Activated B cell treated with CpG ODN at 0.5 μM for 24 hours (primary cell): Measurements from ENCODE around the gene RNF151. TPM values are rescaled to one million over a fixed set of nuclear protein-coding genes. Genes with fewer than 3 reads are reported as not detected.
A peak's percentile ranks its signal among the peaks of the same experiment; 100 is the strongest.
"Not testable (repeated sequence)": the region's sequence is repeated elsewhere in the genome, so short reads cannot be mapped to it uniquely, and the experiment has no call there.

Experiments
- ATAC-seq: fragments of 200-7000 bp; cut with Tn5 transposase; one replicate; pipeline ENCODE4 v1.10.0; 2021; ENCODE audit warnings: low read depth, mild to moderate bottlenecking, moderate library complexity
- CTCF ChIA-PET: fragments of 350-600 bp; sonication (Branson Sonifier 250); formaldehyde crosslinking; loops from one replicate; lab custom pipeline; 2021; ENCODE audit warnings: antibody characterized with exemption; lab: Charles Lee
- POLR2A ChIA-PET: fragments of 350-600 bp; sonication (Branson Sonifier 250); formaldehyde crosslinking; loops from one replicate; lab custom pipeline; 2021; ENCODE audit warnings: antibody characterized with exemption; lab: Charles Lee
- DNase-seq: peaks from one replicate; pipeline ENCODE4 v3.0.0; 2022
- H3K27ac Mint-ChIP-seq: one replicate; pipeline ENCODE4 v1.8.0; 2020; ENCODE audit warnings: mixed read lengths
- H3K27me3 Mint-ChIP-seq: one replicate; pipeline ENCODE4 v1.8.0; 2021; ENCODE audit warnings: mixed read lengths
- H3K36me3 Mint-ChIP-seq: one replicate; pipeline ENCODE4 v1.8.0; 2021; ENCODE audit warnings: low read depth, mixed read lengths
- H3K4me1 Mint-ChIP-seq: one replicate; pipeline ENCODE4 v1.8.0; 2021; ENCODE audit warnings: mixed read lengths
- H3K4me3 Mint-ChIP-seq: one replicate; pipeline ENCODE4 v1.8.0; 2020; ENCODE audit warnings: mild to moderate bottlenecking, mixed read lengths
- H3K9me3 Mint-ChIP-seq: one replicate; pipeline ENCODE4 v1.8.0; 2020; ENCODE audit warnings: mixed read lengths
- CTCF ChIP-seq: fragments of 200-600 bp; IDR thresholded peaks from one replicate; pipeline ENCODE4 v1.8.0; 2022; ENCODE audit warnings: antibody characterized with exemption, mild to moderate bottlenecking
- intact Hi-C: fragments of 100-400 bp; cut with micrococcal nuclease; formaldehyde crosslinking; loops from one replicate; pipeline ENCODE4 v1.15.1; 2024
- total RNA-seq: library from RNA; stranded (reverse); gene quantifications from 2 replicates; pipeline ENCODE4 v1.2.3, GENCODE V29; 2022

Gene RNF151
- total RNA-seq, 1 donor from 2014 or later, result not detected

DNA sequence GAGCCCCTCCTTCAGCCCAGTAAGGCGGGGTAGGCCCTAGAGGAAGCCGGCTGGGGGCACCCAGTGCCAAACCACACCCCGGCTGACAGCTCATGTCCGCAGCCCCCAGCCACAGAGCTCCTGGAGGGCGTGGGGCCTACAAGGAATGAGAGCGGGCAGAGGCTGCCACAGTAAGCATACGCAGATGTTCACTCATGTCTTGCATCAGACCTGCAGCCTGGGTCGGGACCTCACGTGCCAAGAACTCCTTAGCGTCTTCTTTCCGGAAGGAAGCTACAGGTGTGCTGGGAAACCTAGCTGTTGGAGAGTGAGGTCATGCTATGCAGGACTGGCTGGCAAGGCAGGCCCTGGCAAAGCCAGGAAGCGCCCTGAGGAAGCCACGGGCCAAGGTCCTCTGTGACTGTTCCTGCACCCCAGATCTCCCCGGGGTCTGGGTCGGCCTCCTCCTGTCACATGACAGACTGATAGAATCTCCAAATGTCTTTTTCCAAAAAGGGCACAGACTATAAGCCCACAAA, 41.4 kb downstream of the RNF151 start:
- Mint-ChIP-seq H3K4me1 (peaks cover 47% of the 10 kb centered on the region), H3K36me3 (peaks cover 14% of the 10 kb centered on the region), H3K4me3 (peak overlapping the region; percentile 84), H3K27ac (peak overlapping the region; percentile 81), H3K27me3 (no peaks in the 10 kb centered on the region), H3K9me3 (no peaks in the 10 kb centered on the region)
- no peak for TF ChIP-seq CTCF
- POLR2A ChIA-PET, result interaction anchor here (0.6 to 3.5 kb wide), 6 partner anchors 16 to 495 kb away, joined by 3 to 22 read pairs (median 8); partner anchors contain the start of genes MSRB1, RPS2 and TRAF7
- intact Hi-C loops, result loop anchor here (2.0 to 5.0 kb wide), 4 partner anchors 15 to 674 kb away; partner anchors contain the start of genes KCTD5, MLST8 and RPS2
- ATAC-seq, result no peak
- CTCF ChIA-PET, result no interaction called here
- DNase-seq, result no peak

DNA sequence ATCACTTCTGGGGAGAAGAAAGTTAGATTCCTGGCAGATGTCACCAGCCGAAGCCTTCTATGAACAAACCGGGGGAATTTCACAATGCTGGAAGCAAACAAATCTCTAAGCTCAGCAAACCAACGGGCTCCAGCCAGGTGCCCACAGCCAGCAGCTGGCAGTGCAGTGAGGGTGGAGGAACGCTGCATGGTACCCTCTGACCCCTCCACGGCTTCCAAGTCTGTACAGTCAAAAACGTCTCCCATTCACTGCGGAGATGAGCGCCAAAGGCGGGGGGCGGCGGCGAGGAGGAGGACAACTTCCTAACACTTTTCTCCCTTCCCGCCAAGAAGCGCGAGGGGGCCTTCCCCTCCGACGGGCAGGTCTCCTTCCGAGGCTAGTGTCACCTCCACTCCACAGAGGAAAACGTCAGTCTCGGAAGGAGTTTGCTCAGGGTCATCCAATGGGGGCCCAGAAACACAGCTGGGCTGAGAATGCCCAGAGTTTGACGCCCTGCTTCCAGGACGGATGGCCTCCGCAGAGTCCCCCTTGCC, 42.0 kb downstream of the RNF151 start:
- Mint-ChIP-seq H3K9me3 (no peaks in the 10 kb centered on the region), H3K4me1 (peaks cover 47% of the 10 kb centered on the region), H3K4me3 (peak overlapping the region; percentile 84), H3K27ac (peak overlapping the region; percentile 81), H3K27me3 (no peaks in the 10 kb centered on the region), H3K36me3 (peaks cover 14% of the 10 kb centered on the region)
- ATAC-seq, result no peak
- no peak for DNase-seq
- intact Hi-C loops, result loop anchor here (1.0 to 5.0 kb wide), 6 partner anchors 14 to 674 kb away; partner anchors contain the start of genes KCTD5, MLST8, NTHL1 and RPS2
- ChIA-PET CTCF (no interaction called here), POLR2A (interaction anchor here (0.6 to 3.5 kb wide), 9 partner anchors 16 to 494 kb away, joined by 3 to 22 read pairs (median 4); partner anchors contain the start of genes GFER, RPS2, TBL3 and TRAF7)
- TF ChIP-seq CTCF, result no peak

DNA sequence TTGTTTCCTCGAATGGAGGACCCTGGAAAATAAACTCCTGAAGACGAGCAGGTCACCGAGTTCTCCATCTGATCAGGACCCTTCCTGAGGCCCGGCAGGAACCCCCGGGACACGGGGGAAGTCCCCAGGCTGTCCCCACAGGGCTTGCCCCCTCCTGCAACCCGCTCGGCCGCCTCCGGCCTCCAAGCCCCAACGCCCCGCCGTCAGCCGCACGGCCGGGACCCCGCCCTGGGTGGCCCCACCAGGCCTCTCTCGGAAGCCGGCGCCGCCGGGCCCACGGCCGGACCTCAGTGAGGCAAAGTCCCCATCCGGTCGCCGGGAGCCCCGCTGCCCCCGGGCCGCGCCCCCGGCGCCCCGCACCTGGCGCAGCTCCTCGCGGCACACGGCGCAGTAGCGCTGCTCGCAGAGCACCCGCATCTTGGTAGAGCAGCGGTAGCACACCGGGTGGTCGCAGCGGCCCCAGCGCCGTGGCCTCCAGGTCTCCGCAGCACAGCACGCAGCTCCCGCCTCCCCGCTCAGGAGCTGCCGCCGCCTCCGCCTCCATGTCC, 42.6 kb downstream of the RNF151 start:
- Mint-ChIP-seq H3K27ac (no peak overlapping the region), H3K27me3 (no peaks in the 10 kb centered on the region), H3K36me3 (peaks cover 14% of the 10 kb centered on the region), H3K4me1 (peaks cover 42% of the 10 kb centered on the region), H3K4me3 (peak overlapping the region; percentile 84), H3K9me3 (no peaks in the 10 kb centered on the region)
- TF ChIP-seq CTCF, result no peak
- POLR2A ChIA-PET, result interaction anchor here (0.6 to 3.5 kb wide), 8 partner anchors 17 to 145 kb away, joined by 3 to 22 read pairs (median 5); partner anchors contain the start of genes GFER, RPS2, TBL3 and TRAF7
- peak; percentile 40 for ATAC-seq
- intact Hi-C loops, result loop anchor here (1.0 to 5.0 kb wide), 6 partner anchors 14 to 673 kb away; partner anchors contain the start of genes KCTD5, MLST8, NTHL1 and RPS2
- CTCF ChIA-PET, result no interaction called here
- DNase-seq, result no peak

DNA sequence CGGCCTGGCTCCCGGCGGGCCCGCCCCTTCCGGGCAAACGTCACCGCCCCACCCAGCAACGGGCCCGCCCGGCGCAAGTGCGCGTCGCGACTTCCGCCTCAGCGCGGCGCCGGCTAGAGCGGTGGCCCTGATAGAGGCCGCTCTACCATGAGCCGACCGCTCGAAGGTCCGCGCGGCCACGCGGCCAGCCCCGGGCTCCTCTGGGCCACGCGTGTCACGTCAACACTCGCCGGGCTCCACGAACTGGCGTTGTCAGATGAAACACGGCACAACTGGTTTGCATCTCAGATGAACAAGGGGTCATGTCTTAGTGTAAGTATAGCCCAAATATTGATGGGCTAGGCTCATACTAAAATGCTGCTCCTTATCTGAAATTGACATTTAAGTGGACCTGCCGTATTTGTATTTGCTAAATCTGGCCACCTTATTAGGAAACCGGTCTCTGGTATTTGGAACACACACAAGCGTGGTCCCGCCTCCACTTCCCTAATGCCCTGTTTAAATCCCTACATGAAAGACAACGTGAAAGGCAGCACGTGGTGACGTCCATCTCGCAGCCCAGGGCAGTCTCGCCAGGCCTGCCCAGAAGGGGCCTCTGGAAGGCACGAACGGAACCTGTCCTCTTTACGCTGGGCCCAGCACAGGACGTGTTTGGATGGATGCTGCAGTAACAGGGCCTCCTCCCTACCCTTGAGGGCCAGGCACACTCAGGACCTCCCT, 43.3 kb downstream of the RNF151 start, which contains the start of gene ZNF598:
Gene ZNF598, minus strand, starts transcription at position 31 of the 720 bp plus-strand sequence.
- ChIA-PET CTCF (no interaction called here), POLR2A (interaction anchor here (1.5 to 3.5 kb wide), 4 partner anchors 18 to 144 kb away, joined by 6 to 22 read pairs (median 16); partner anchors contain the start of genes RPS2, TBL3 and TRAF7)
- intact Hi-C loops, result loop anchor here (1.0 to 5.0 kb wide), 6 partner anchors 13 to 672 kb away; partner anchors contain the start of genes KCTD5, MLST8, NTHL1 and RPS2
- H3K27ac Mint-ChIP-seq, result peak within 1 kb of the TSS; percentile 90
- H3K9me3 Mint-ChIP-seq, result no peaks in the 10 kb centered on the region
- peaks cover 12% of the 10 kb centered on the region for H3K36me3 Mint-ChIP-seq
- peaks cover 41% of the 10 kb centered on the region for H3K4me1 Mint-ChIP-seq
- TF ChIP-seq CTCF, result no peak
- no peaks in the 10 kb centered on the region for H3K27me3 Mint-ChIP-seq
- DNase-seq (peak; percentile 83), ATAC-seq (peak; percentile 94)
- peak within 1 kb of the TSS; percentile 92 for H3K4me3 Mint-ChIP-seq

DNA sequence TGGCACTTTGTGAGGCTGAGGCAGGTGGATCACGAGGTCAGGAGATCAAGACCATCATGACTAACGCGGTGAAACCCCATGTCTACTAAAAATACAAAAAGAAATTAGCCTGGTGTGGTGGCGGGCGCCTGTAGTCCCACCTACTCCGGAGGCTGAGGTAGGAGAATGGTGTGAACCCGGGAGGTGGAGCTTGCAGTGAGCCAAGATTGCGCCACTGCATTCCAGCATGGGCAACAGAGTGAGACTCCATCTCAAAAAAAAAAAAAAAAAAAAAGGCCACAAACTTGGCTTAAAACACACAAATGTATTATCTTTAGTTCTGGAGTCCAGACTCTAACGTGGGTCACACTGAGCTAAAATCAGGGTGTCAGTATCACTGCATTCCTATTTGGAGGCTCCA, 45.1 kb downstream of the RNF151 start:
- H3K27ac Mint-ChIP-seq, H3K9me3 Mint-ChIP-seq, intact Hi-C loops, H3K27me3 Mint-ChIP-seq, ATAC-seq, DNase-seq, H3K36me3 Mint-ChIP-seq, H3K4me3 Mint-ChIP-seq: not testable (repeated sequence)
- ChIA-PET POLR2A (interaction anchor here (0.5 to 1.4 kb wide), 6 partner anchors 34 to 495 kb away, joined by 3 to 9 read pairs (median 4); partner anchors contain the start of genes RPS2 and TRAF7), CTCF (interaction anchor here (0.9 kb wide), 1 partner anchor 129 kb away, joined by 3 read pairs; no protein-coding TSS in a partner anchor)
- peaks cover 30% of the 10 kb centered on the region for H3K4me1 Mint-ChIP-seq
